GM12872 (cell line): ENCODE data around the gene CRELD2.

Experiments
- CTCF ChIP-seq: IDR thresholded peaks from 3 replicates; pipeline ENCODE4 v1.5.1; 2011; ENCODE audit warnings: low read depth, mild to moderate bottlenecking, low read length, moderate library complexity; ENCODE audit not compliant: insufficient read depth

The CRELD2 gene

GRCh38 chr22:49935561-49935960 is 17.1 kb downstream of the CRELD2 start:
- TF ChIP-seq CTCF, result no peak

DNA sequence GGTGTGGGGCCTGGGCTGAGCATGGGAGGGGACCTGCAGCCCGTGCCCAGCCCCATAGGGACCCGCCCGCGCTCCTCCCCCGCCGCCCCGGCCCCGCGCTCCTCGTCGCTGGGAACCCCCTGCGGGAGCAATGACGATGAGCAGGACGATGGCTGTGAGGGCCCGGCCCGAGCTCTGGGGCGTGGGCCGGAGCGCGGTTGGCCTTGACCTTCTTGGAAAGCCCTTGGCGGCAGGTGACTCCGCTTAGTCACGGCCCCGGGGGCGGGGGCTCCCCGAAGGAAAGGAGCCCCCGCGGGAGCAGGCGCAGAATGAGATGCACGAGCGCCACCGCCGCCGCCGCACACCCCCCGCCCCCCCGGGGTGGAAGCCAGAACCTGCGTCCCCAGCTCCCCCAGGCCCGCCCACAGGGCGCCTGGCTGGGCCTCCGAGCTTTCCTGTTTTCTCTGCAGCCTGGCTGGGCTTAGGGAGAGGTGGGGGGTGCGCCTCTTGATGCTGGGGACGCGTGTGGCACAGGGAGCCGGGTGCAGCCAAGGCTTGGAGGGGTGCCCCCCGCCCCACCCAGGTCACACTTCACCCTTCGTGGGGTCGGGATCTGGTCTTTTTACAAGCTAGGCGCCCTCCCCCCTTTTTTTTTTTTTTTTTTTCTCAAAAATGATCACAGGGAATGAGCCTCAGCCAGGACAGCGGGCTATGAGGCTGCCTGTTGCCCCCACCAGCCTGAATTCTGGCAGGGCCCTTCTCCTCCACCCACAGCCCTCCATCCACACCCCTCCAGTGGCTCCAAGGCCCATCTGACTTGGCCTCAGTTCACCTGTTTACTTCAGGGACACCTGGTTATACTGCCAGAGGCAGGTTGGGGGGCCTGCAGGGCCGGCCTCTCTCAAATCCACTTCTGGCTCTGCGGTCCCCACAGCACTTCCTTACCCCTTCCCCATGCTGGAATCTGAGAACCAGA is 17.9 kb downstream of the CRELD2 start:
- no peak for TF ChIP-seq CTCF

- no peak for TF ChIP-seq CTCF
Measured at GRCh38 chr22:49936973-49937757, 18.7 kb downstream of the CRELD2 start.

- TF ChIP-seq CTCF, result no peak
Measured at GRCh38 chr22:49937758-49938564, 19.5 kb downstream of the CRELD2 start.

GRCh38 chr22:49938565-49939136 is 20.2 kb downstream of the CRELD2 start:
- TF ChIP-seq CTCF, result no peak

DNA sequence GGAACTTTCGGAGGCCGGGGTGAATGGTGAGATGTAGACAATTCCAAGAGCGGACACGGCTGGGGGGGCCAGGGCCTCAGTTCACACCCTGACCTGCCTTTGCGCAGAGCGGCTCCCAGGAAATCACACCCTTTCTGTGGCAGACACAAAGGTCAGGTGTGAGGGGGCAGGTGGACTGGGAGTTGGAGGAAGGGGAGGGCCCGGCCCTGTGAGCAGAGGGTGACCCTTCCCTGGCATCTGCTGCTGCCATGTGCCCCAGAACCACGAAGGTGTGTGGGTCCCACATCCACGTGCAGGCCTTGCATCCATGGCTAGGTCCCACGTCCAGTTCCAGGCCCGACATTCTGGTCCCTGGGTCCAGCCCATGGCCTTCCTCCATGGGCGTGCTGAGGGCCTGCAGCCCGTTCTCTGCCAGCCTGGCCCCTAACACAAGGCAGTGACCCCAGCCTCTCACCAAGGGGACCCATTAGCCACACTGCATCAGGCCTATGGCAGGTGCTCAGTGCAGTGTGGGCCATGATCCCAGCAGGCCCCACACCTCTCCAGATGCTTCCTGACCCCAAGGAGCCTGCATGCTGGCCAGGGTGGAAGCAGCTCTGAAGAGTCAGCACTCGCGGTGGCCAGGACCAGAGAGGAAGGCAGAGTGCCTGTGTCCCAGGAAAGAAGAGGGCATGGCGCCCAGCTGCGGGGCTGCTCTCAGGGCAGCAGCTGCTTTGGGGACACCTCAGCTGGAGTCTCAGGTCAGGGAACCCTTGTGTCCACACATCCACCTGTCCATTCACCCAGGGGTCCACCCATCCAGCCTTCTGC is 23.3 kb downstream of the CRELD2 start:
- TF ChIP-seq CTCF, result no peak
